ENCODE measurements around the gene CLINT1.
A peak's percentile ranks its signal among the peaks of the same experiment; 100 is the strongest.
"Not testable (repeated sequence)": the region's sequence is repeated elsewhere in the genome, so short reads cannot be mapped to it uniquely, and the experiment has no call there.

CLINT1 gene

DNA sequence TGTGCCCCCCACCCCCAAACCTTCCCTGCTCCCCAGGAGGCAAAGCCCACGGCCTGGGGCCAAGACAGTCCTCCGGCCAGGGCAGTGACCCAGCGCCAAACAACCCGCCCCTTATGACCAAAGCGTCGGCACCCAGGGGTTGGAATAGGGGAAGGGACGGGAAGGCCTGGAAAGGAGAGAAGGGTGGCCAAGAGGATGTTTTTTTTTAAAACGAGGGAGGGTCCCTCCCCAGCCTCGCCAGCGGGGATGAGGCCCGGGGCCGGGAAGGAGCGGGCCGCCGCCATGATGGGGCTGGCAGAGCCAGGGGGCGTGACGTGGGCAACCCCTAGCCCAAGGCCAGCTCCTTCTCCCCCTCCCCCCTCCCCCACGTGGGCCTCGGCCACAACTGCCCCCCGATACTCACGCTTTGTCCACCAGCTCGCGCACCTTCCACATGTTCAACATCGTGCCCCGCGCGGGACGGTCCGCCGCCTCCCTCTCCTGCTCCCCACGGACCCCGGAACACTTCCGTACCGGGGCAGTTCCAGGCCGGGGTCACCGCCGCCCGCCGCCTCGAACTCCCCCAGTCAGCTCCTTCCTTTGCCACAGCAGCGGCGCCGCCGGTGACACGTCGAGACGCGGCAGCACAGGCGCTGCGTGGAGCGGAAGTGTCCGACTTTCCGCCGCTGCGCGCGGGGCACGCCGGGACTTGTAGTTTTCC is at the start of gene CLINT1:
Gene CLINT1, minus strand, starts transcription at position 619 of the 700 bp plus-strand sequence. Its CDS starts 175 bp downstream, at position 444.
- DNase-seq: peak; percentile 85 to 89

DNA sequence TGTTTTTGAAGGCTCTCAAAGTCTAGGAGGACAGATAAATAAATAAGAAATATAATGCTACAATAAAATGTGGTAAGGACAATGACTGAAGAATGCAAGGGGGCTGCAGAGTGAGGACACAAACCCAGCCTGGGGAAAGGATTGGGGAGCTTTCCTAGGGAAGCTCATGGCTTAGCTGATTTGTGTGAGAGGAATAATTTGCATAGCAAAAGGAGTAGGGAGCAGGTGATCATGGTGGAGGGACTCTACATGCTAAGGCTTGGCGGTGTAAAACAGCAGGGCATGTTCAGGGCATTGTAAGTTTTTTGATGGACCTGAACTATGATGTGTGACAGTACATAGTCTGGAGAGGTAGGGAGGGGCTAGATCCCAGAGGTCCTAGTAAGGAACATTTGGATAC is 49.5 kb upstream of the CLINT1 start:
- DNase-seq: no peak

DNA sequence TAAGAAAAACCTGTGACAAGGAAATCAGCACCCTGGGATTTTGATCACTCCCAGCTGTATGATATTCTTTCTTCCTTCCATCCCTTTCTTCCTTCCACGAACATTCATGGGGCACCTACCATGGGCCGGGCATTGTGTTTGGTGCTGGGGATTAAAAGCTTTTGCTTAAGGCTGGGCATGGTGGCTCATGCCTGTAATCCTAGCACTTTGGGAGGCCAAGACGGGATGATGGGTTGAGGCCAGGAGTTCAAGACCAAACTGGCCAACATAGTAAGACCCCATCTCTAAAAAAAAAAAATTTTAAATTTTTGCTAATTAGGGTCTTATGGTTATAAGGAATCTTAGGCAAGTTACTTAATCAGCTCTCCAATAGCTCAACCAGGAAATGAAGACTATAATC is 48.5 kb upstream of the CLINT1 start:
- DNase-seq: no peak

DNA sequence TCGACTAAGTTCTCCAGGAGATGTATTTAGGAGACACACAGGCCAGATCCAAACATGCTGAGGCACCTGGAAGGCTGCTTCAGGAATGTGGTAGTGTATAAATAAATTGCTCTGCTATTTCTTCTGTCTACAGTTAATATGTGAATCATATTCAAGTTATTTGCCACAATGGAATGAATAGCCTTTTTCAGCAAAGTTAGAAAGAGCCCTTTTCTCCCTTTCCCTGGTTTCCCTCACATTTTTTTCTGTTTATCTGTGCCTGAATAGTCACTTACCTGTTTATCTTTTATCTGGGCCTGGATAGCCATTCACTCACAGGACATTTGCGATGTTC is 44.1 kb upstream of the CLINT1 start:
- no peak for DNase-seq

DNA sequence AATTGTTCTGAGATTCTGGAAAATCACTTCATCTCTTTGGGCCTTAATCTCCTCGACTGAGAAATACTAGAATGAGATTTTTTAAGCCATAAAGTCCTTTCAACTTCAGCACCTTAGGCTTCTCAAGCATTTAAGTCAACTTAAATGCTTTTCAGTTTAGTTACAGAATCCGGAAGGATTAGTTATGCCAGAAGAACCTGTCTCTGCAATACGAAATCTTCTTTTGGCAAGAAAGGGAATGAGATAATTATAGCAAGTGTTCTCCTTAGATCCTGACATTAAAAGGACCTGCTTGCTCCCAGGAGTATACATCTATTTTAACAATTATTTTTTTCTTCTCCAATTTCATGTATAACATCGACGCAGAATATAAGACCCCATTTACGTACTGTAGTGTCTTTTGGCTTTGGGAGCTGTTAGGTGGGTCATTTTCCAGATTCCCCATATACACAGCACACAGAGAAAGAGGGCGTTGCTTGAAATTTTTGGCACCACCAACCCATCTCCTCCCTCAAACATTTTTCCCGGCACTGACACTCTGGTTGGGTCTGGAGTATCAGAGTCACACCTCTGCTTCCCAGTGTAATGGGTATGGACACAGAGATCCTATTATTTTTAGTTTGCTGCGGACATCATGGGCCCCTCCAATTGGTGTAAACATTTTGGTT is 43.6 kb upstream of the CLINT1 start:
- no peak for DNase-seq

DNA sequence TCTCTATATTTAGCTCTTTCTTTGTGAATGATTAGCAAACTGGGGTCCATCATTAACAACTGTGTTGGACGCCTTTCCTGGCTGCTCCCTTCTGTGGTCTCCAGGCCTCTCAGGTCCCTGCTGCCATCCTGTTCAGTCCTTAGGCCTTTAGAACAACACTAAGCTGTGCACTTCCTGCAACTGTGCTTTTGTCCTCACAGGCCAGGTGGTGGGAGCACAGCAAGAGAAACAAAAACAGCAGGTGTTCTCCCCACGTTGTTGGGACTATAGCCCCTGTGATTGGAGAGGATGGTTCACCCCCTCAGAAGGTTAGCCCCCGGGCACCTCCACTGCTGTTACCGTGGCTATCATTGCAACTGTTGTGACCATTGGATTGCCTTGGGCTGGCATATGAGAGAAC is 41.7 kb upstream of the CLINT1 start:
- DNase-seq: no peak

DNA sequence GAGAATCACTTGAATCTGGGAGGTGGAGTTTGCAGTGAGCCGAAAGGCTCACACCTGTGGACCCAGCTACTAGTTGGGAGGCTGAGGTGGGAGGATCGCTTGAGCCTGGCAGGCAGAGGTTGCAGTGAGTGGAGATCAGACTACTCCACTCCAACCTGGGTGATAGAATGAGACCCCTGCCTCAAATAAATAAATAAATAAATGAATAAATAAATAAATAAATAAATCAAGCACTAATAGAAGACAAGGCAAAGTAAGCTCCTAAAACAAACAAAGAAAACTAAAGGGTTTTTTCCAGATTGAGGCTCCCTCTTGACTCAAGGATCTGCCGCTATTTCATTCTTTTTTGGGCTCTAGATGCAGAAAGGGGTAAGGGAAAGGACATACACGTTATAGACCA is 34.7 kb upstream of the CLINT1 start:
- no peak for DNase-seq

DNA sequence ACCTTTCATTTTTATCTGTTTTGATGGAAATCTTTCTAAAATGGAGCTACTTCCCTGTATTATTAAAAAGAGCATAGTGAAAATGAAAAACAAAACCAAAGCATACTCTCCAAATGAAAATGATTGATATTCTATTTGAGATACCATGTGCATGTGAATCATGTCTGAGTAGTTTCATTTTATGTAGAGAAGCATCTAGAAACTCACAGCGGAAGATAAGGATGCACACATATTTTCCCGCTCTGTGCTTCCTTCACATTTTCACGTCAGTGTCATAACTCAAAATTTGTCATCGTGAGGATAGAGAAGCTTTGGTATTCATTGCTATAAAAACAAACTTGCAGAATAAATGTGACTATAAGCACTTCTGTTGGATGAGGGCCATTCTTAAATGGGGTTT is 34.0 kb upstream of the CLINT1 start:
- no peak for DNase-seq

DNA sequence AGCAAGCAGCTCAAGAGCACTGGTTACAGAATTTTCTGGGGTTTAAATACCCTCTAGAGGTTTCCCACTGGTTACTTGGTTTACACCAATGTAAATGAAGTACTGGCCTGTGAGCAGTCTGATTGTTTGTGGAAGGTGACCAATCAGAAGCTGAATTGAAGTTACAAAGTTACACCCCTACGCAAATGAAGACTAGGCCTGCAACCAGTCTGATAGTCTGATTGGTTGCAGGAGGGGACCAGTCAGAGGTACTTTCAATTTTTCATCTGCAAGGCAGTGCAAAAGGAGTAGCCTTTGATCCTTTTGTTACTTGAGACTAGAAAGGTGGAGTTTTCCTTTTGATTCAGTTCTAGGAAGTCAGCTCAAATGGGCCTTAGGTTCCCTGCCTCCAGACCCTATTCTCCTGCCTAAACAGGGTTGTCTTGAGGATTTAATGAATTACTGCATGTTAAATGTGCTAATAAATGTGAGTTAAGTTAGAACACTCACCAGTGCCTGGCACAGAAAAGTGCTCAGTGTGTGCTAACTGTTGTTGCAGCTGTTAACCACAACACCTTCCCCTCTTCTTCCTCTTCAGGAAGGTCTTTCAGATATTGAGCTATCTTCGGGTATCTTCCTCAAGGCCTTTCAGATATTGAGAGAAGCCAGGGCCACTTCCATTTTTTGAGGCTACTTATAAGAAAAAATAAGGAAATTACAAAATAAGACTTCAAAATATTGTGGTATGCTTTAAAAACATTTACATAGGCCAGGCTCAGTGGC is 32.1 kb upstream of the CLINT1 start:
- DNase-seq: no peak

DNA sequence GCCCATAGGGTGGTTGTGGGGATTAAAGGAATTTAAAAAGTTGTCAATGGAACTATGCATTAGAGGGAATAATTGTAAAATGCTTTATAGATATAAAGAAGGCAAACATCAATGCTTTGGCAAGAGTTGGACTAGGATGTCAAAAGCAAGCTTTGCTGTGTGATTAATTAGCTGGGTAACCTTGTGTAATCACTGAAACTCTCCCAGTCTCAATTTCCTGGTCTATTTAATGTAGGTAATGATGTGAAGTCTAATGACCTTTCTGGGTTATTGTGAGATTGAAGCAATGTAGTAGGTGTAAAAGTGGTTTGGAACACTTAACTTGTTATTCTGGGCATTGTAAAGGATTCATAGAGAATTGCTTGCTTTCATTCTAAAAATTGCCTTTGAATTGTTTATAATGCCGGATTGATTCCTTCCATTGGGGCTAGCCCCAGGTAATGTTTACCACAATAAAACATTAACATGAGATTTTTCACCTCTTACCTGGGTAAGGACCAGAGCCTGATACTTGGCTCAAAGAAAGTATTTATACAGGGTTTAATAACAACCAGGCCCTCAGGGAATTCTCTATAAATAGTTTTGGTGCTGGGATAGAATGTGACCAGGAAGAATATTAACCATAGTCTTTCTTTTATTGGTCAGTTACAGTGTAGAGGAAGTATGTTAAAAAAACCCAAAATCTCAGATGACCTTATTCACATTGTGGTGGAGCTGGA is 30.0 kb upstream of the CLINT1 start:
- no peak for DNase-seq

DNA sequence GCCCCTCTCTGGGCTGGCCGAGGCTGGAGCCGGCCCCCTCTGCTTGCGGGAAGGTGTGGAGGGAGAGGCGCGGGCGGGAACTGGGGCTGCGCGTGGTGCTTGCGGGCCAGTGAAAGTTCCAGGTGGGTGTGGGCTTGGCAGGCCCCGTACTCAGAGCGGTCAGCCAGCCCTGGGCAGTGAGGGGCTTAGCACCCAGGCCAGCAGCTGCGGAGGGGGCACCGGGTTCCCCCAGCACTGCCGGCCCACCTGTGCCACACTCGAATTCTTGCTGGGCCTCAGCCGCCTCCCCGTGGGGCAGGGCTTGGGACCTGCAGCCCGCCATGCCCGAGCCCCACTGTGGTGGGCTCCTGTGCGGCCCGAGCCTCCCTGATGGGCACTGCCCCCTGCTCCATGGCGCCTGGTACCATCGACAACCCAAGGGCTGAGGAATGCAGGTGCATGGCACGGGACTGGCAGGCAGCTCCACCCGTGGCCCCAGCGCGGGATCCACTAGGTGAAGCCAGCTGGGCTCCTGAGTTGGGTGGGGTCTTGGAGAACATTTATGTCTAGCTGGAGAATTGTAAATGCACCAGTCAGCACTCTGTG is 27.9 kb upstream of the CLINT1 start:
- no peak for DNase-seq

DNA sequence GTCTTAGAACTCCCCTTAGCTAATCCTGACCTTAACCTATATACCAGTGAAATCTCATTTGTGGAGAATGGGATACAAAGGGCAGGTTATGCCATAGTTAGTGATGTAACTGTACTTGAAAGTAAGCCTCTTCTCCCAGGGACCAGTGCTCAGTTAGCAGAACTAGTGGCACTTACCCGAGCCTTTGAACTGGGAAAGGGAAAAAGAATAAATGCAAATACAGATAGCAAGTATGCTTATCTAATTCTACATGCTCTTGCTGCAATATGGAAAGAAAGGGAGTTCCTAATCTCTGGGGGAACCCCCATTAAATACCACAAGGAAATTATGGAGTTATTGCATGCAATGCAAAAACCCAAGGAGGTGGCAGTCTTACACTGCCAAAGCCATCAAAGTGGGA is 26.1 kb upstream of the CLINT1 start:
- not testable (repeated sequence) for DNase-seq

DNA sequence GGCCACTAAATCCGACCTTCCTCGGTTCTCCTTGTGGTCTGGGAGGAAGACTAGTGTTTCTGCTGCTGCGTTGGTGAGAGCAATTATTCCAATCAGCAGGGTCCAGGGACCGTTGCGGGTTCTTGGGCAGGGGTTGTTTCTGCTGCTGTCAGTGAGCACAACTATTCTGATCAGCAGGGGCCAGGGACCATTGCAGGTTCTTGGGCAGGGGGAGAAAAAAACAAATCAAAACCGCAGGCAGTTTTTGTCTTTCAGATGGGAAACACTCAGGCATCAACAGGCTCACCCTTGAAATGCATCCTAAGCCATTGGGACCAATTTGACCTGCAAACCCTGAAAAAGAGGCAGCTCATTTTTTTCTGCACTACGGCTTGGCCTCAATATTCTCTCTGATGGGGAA is 22.6 kb upstream of the CLINT1 start:
- DNase-seq: not testable (repeated sequence)

DNA sequence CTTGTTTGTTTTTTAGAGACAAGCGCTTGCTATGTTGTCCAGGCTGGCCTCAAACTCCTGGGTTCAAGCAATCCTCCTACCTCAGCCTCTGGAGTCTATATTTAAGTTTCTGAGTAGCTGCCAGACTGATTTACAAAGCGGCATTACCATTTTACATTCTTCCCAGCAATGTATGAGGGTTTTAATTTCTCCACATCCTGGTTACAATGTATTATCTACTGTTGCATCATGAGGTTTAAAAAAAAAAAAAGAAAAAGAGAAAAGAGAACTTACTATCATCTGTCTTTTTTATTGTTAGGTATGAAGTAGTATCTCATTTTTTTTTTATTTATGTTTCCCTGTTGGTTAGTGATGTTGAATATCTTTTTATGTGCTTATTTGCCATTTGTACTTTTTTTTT is 18.9 kb upstream of the CLINT1 start:
- no peak for DNase-seq

DNA sequence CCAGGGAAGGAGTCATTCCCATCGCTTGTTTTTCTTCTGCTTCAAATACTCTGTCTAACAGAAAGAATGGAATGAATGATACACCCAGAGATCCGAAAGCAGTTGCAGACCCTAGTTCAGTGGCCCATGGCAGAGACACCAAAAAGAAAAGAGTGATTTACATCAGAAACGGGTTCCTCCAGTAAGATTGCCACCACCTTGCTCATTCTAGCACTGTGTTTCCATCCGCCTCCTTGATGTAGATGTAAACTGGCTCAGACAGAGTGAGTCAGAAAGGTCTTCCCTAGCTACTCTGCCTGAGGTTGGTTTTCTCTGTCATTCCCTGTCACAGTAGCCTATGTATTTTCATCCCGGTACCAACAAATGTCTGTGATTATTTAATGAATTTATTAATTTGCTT is 15.9 kb upstream of the CLINT1 start:
- no peak for DNase-seq

DNA sequence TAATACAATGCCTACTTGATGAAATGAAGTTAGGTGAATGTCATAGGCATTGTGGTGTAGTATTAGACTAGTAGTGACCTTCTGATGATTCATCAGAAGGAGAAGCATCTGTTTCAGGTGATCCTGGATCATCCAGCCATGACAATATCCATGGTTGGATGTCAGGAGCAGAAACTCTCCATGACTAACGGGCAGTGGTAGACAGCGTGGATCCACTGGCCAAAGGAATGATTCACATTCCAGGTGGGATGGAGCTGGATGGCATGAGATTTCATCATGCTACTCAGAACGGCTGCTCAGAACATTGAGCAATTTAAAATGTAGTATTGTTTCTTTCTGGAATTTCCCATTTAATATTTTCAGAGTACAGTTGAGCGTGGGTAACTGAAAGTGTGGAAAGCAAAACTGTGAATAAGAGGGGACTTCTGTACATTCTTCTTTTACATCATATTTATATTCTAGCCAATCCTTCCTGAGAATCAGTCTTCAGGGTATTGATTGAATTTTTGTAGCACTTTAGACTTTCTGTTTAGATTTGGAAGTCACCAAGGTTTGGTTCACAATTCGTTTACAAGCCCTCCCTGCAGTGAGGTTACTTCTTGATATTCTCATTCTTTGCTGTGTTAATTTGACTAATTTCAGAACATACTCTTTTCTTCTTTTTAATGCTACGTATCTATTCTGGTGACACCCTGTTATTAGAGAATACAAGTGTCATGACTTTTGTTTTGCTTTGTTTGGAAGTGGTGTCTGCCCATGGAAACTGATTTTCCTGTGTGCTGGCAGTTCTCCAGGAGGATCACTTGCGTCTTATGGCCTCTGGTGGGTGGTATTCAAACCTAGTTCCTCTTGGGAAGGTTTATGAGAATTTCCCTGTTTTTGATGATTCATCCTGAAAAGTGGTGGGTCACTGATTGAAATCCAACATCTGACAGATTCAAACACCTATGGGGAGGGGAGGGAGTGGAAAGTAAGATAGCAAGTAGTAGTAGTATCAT is 12.2 kb upstream of the CLINT1 start:
- DNase-seq: no peak

DNA sequence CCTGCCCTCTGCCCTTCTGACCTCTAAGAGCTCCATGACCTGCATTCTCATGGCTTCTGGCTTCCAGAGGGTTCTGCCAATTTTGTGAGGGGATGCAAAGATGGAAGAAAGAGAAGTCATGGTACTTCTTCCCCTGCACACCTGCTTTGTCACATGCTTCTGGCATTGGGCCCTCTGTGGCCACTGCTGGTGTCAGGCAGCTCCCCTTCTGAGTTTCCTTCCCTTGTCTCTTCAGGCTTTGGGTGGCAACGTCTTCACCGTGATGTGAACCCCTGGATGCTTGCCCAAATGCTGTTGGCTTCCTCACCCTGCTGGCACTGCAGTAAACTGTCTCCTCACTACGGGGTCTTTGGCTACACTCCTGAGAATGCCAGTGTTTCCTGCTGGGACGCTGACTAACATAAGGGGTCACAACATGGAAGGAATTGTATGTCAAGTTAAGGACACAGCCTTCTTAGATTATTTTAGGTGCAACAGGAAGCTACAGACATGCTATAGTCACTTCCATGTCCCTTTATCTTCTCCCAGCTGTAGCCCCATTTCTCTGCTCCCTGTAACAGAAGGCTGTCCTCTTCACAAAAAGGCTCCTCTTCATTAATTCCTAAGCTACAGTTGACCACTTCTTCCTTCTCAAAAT is 8.9 kb upstream of the CLINT1 start:
- DNase-seq: no peak

DNA sequence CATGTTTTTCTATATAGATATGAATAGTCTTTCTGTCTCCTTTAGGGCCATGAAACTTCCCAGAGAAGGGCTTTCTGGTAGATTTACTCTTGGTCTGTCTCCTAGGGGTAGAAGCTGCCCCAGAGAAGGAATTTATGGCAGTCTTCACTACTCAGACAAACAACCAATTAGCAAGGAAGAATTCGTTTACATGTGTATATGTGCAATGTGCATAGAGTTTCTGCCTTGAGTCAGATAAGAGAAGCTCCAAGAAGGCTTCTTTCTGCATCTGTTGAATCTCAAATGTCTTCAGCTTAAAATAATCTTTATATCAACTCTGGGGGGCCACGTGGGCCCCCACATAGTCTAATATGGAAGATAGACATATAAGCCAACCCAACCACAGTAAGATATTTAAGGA is 7.6 kb upstream of the CLINT1 start:
- no peak for DNase-seq

DNA sequence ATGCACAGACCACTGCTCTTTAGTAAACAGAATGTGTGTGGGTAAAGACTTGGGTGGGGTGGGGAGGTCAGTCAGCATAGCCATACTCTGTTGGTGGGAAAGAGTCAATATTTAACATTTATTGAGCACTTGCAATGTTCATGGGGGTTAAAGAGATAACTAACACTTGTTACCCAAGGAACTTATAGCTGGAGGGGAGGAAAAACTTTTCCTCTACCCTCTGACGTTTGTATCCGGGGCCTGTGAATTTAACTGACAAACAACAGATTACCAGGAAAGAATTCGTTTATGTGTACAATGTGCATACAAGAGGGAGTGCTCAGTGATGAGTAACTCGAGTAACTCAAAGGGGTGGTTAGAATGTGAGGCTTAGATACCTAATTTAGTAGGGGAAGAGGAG is 6.8 kb upstream of the CLINT1 start:
- DNase-seq: no peak

DNA sequence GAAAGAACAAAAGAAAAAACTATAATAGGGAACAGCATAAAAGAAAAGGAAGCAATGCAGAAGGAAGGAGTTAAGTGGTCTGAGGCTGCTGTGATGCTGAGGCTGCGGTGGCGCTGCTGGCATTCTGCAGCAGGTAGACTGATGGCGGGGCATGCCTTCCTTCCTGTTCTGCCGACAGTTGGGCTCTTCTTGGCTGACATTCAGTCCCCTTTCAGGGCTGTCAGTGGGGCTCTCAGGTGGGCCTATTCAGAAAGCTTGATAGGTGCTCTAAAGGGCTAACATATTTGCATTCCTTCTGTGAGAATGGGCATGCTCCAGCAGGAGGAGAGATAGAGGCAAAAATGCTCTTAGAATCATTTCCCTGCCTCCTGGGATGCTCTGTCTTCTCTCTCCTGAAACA is 5.1 kb upstream of the CLINT1 start:
- no peak for DNase-seq

DNA sequence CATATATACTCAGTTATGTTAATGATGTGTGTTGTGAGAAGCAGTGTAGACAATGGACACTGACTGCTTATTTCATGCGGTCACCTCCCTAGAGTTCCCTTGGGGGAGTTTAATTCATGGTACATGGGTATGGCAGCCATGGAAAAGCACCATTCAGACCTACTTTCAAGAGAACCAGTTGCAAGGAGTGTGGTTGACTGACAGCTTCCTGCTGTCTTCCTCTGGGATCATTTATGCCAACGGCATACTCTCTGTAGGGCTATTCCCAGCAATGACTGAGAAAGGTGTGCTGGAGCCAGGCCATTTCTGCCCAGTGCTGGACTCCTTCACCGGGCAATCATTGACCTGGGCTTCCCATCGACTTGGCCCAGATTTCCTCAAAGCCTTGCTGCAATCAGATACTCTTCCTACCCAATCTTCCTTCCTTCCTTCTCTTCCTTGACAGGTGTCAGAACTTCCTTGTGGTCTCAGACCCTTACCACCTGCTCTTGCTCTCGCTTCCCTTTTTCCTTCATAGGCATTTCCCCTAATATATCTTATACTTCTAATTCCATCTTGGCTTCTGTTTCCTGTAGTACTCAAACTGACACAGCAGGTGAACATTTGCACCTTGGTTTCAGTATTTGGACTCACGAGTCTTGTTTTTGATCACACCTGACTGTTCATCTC is 3.4 kb upstream of the CLINT1 start:
- DNase-seq: no peak
